ENCODE results near the gene CDK17. TPM values are rescaled to one million over a fixed set of nuclear protein-coding genes. Genes with fewer than 3 reads are reported as not detected.

Gene CDK17
- total and polyA plus RNA-seq, 9 of the 15 experiments (the other 6 are each of a cell fraction or from before 2014, with no cell fraction given) = 4.8 to 39.3 (median 21.6) TPM

DNA sequence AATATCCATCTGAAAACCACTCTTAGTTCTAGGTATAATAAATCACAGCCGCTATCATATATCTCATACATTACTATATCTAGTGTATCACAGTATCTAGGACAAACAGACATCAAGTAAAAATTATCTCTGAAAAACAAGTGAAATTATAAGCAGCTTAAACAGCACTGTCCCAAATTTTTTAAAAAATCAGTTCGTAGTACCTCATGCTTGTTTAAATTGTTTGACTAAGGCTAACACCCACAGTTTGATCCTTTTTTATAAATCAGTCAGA lies 33.9 kb downstream of the CDK17 start:
- Histone ChIP-seq H2AFZ (ENCODE audit: low read depth, low read length) (no peak overlapping the region), H3K27ac (ENCODE audit: extremely low read depth, low read depth, low read length) (no peak overlapping the region), H3K36me3 (ENCODE audit: control insufficient read depth, insufficient read depth, low read length) (no peaks in the 10 kb centered on the region), H3K79me2 (ENCODE audit: control insufficient read depth, insufficient read depth, low read length) (peaks cover 92% of the 10 kb centered on the region), H3K4me3 (no peak overlapping the region), H3K4me2 (ENCODE audit: insufficient read depth, low read length) (no peak overlapping the region), H4K20me1 (replicated peaks; ENCODE audit: control insufficient read depth, insufficient read depth, low read length) (no peaks in the 10 kb centered on the region), H3K27me3 (ENCODE audit: control insufficient read depth in 2 of 2, insufficient read depth in 2 of 2, low read length in 2 of 2) (no peaks in the 10 kb centered on the region), H3K4me1 (replicated peaks in 1 of 2; ENCODE audit: control insufficient read depth in 2 of 2, insufficient read depth in 2 of 2, low read length in 2 of 2) (peaks cover 11 to 37% of the 10 kb centered on the region in 2 experiments), H3K9ac (ENCODE audit: insufficient read depth in 1 of 2, low read depth in 2 of 2, low read length in 2 of 2) (no peak overlapping the region), H3K9me3 (replicated peaks; ENCODE audit: control insufficient read depth, insufficient read depth, low read depth, low read length) (no peaks in the 10 kb centered on the region), H3K9me1 (ENCODE audit: control insufficient read depth, insufficient read depth, low read length) (no peaks in the 10 kb centered on the region)
- BruUV-seq (replicated peaks) = no TSS peak
- ATAC-seq (no peak), DNase-seq (ENCODE audit: extremely low read depth in 1 of 4, low spot score in 3 of 4) (no peak), FAIRE-seq (no peak)
- in situ Hi-C loops (cut with MboI) (no loop called here), intact Hi-C loops (cut with micrococcal nuclease) (no loop called here)
- WGBS (ENCODE audit: insufficient coverage, low coverage, missing lambda C conversion rate) = 48% methylated on average over 2 of the region's 2 CpGs
- CTCF ChIA-PET (ENCODE audit: low intra/inter-chr PET ratio) = no interaction called here
- POLR2A ChIA-PET = no interaction called here
- TF ChIP-seq, protein P1, sequence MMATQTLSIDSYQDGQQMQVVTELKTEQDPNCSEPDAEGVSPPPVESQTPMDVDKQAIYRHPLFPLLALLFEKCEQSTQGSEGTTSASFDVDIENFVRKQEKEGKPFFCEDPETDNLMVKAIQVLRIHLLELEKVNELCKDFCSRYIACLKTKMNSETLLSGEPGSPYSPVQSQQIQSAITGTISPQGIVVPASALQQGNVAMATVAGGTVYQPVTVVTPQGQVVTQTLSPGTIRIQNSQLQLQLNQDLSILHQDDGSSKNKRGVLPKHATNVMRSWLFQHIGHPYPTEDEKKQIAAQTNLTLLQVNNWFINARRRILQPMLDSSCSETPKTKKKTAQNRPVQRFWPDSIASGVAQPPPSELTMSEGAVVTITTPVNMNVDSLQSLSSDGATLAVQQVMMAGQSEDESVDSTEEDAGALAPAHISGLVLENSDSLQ (IDR thresholded peaks at IDR 0.05) = no peak
- TF ChIP-seq, protein P2, sequence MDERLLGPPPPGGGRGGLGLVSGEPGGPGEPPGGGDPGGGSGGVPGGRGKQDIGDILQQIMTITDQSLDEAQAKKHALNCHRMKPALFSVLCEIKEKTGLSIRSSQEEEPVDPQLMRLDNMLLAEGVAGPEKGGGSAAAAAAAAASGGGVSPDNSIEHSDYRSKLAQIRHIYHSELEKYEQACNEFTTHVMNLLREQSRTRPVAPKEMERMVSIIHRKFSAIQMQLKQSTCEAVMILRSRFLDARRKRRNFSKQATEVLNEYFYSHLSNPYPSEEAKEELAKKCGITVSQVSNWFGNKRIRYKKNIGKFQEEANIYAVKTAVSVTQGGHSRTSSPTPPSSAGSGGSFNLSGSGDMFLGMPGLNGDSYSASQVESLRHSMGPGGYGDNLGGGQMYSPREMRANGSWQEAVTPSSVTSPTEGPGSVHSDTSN (CRISPR knock-in tag; IDR thresholded peaks at IDR 0.05; ENCODE audit: low read depth) = no peak
- TF ChIP-seq, protein P2 (tag; conservative IDR thresholded peaks at IDR 0.05; ENCODE audit: low read depth) = peak; percentile 33; the same call in 1 of the 2 replicates
- TF ChIP-seq CBFA2T3 (IDR thresholded peaks at IDR 0.05) (peak; percentile 53), NFIX (CRISPR knock-in tag; IDR thresholded peaks at IDR 0.05; ENCODE audit: low read depth) (no peak), TAL1 (IDR thresholded peaks at IDR 0.05) (0 out of 2 replicates have a peak, but pooled peaks have one; percentile 36), MEIS2 (IDR thresholded peaks at IDR 0.05; ENCODE audit: partially characterized antibody) (peak; percentile 50), KDM1A (IDR thresholded peaks at IDR 0.05) (peak; percentile 40 to 55), ARID1B (IDR thresholded peaks at IDR 0.05) (peak; percentile 44), NCOR1 (IDR thresholded peaks at IDR 0.05) (0 out of 2 replicates have a peak, but pooled peaks have one; percentile 7), TEAD4 (IDR thresholded peaks at IDR 0.05; ENCODE audit: low read length) (0 out of 2 replicates have a peak, but pooled peaks have one; percentile 16), TEAD4 (CRISPR knock-in tag; IDR thresholded peaks at IDR 0.05; ENCODE audit: borderline replicate concordance) (no peak)
- TF ChIP-seq, protein P3, sequence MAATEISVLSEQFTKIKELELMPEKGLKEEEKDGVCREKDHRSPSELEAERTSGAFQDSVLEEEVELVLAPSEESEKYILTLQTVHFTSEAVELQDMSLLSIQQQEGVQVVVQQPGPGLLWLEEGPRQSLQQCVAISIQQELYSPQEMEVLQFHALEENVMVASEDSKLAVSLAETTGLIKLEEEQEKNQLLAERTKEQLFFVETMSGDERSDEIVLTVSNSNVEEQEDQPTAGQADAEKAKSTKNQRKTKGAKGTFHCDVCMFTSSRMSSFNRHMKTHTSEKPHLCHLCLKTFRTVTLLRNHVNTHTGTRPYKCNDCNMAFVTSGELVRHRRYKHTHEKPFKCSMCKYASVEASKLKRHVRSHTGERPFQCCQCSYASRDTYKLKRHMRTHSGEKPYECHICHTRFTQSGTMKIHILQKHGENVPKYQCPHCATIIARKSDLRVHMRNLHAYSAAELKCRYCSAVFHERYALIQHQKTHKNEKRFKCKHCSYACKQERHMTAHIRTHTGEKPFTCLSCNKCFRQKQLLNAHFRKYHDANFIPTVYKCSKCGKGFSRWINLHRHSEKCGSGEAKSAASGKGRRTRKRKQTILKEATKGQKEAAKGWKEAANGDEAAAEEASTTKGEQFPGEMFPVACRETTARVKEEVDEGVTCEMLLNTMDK (IDR thresholded peaks at IDR 0.05; ENCODE audit: borderline replicate concordance, insufficient read depth, low read depth, low read length, poor library complexity, severe bottlenecking) = no peak

Measured in K562 (cell line).